ENCODE results near the gene XRCC4.
"Not testable (repeated sequence)": the region's sequence is repeated elsewhere in the genome, so short reads cannot be mapped to it uniquely, and the experiment has no call there.

Gene XRCC4

DNA sequence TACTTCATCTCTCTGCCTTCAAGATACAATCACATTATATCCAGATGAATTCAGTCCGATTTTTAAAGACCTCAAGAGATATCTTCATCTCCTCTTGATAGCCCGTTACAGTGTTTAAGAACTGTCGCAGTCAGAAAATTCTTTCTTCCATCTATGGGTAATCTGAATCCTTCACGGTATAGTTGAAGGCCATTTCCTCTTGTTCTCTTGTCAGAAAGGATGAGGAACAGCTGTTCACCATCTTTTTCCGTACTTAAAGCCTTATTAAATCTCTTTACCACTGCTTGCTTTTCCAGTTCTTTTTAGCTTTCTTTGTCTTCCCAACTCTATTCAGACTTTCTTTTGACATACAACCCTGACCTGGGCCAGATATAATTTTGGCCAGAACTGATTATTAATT, 121.8 kb downstream of the XRCC4 start:
- DNase-seq = no peak

DNA sequence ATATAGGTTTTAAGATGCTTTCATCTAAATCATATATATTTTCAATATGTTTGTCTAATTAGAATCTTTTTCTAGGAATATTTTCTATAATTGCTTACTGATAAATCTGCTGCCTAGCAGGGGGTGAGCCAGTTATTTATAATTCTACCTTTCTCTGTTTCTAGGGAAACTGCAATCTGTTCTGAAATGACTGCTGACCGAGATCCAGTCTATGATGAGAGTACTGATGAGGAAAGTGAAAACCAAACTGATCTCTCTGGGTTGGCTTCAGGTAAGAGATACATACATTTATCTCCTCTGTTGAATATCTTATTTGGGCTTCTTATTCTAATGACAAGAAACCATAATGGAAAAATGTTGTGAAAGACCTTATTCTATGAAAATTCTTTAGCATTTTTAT, 127.3 kb downstream of the XRCC4 start:
- no peak for DNase-seq

DNA sequence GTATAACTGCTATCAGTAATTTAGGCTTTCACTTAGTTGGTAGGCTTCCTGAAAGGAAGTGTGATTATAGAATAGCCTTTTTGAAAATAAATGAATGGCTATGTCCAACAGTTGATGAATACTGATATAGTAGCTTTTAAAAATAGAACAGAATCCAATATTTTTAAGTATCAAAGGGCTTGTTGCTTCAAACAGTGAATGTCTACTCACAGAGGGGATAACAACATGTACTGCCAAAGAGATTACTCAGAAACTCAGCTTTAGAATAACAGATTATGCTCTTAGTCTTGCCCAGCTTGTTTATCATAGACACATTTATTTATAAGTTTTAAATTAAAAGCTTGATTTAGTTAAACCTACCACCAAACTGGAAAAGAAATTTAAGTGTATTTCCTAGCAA, 132.6 kb downstream of the XRCC4 start:
- DNase-seq = no peak

DNA sequence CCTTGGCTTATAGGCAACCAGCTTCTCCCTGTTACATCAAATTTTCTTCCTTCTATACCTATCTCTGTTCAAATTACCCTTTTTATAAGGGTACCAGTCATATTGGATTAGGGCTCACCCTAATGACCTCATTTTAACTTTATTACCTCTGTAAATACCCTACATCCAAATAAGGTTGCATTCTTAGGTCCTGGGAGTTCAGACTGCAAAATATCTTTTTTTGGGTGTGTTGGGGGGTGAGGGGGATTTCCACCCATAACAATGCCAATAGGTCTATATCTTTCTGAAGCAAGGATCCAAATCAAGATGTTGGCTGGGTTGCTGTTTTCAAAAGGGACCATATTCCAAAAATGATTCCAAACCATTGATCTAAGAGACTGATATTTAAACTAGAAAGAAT, 141.7 kb downstream of the XRCC4 start:
- DNase-seq = no peak

DNA sequence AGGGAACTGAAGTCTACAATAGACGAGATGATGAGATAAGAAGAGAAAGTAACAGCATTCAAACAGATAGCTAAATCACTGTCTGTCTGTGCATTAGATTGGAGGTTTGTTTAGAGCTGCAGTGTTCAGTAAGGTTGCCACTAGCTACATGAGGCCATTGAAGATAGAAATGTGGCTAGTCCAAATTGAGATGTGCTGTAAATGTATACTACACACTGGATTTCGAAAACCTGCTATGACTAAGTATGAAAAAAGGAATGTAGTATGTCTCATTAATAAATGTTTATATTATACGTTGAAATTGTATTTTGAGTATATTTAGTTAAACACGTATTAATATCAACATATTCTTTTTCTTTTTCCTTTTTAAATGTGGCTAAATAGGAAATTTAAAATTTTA, 142.1 kb downstream of the XRCC4 start:
- DNase-seq = no peak

DNA sequence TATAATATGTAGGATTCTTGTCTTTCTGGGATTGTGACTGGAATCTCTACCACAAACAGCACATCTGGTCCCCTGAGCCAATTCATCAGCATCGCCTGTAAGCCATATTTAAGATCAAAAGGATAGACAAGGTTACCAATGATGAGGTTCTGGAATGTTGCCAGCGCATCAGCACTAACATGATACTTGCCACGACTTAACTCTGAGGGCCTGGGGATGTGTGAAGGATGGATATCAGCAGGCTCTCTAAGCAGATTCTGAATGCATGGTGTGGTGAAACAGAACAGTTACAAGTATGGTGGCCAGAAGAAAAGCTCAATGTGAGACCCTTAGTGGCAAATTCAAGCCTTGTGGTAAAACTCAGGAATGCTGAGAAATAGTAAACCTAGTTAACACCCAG, 143.0 kb downstream of the XRCC4 start:
- no peak for DNase-seq

DNA sequence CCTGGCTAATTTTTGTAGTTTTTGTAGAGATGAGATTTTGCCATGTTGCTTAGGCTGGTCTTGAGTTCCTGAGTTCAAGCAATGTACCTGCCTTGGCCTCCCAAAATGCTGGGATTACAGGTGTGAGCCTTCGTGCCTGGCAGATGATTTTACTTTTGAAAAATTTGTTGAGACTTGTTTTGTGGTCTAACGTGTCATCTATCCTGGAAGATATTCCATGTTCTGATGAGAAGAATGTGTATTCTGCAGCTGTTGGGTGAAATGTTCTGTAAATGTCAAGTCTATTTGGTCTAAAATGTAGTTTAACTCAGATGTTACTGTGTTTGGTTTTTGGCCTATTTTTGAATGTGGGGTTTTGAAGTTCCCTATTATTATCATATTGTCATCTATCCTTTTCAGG, 145.6 kb downstream of the XRCC4 start:
- no peak for DNase-seq

DNA sequence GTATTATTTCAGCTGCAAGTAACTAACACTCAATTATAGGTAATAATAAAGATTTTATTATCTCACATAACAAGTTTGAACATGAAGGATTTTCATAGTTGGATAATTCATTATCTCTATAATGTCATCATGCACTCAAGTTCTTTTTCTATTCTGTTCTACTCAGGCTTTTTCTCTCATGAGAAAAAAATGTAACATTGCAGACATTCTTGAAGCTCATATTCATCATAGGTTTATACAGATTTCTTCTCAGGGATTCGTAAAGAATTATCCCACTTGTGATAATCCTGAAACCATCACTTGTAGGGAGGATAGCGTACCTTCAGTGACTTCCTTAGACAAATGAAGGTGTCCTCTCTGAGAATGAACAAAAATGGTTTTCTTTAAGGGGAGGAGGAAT, 150.3 kb downstream of the XRCC4 start:
- DNase-seq = no peak

DNA sequence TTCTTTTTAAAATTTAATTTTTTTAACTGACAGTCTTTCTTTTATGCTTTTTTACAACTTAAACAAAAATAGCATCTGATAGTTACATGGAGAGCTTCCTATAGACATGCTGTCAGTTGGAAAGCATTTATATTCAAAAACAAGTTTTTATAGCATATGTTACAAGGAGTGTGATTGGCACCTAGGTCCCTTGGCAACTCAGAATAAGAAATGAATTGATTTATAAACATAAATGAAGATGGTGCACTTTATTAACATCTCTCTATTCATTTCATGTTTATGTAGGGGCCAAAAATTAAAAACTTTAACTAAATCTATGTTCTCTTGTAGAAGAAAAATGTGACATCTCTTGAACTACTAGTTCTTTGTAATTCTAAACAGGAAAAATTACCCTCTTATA, 153.2 kb downstream of the XRCC4 start:
- no peak for DNase-seq

DNA sequence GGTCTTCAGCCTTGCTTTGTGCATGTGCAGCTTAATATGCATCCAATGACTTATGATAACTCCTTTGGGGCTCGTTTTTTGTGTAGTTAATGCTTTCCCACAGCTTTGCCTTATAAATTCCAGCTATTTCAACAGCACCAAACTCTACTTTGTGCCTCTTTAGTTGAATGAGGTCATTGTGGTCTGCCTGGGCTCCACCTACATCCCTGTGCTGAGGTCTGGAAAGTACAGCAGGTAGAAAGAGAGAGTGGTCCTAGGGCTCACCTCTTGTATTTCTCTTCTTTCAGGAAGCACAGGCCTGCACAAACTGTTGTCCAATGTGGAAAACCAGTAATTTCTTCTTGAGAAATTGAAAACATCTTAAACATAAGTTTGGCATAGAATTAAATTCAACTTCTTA, 167.2 kb downstream of the XRCC4 start:
- no peak for DNase-seq

DNA sequence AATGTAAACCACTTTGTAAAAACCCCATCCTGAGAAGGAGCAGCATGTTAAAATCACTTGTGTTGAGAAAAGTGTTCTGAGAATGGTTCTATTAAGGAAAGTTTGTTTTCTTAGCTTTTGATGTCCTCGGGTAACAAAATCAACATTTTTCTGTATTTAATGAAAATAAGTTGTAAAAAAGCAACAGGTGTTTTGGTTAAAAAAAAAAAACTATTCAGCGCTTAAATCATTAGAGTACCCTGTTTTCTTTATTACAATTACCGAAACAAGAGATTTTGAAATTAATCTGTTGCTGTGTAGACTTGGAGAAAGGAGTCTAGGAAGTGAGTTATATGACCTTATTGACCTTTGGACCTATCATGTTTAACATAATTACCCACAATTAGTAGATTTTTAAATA, 167.7 kb downstream of the XRCC4 start:
- no peak for DNase-seq

DNA sequence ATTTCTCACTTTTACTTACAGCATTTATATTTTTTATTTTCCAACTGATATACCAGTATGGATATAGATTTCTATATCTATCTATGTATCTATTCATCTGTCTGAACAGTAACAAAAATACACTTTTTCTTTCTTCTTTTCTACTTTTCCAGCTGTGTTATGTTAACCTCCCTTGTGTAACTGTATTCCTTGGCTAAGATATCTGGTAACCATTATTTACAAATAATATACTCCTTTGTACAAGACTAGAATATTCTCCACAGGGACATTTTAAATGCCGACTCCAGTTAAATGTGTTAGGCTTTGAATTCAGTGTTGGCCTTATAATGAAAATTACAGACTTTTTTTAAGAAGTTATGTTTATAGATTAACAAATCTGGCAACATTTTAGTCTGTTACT, 168.7 kb downstream of the XRCC4 start:
- DNase-seq = no peak

DNA sequence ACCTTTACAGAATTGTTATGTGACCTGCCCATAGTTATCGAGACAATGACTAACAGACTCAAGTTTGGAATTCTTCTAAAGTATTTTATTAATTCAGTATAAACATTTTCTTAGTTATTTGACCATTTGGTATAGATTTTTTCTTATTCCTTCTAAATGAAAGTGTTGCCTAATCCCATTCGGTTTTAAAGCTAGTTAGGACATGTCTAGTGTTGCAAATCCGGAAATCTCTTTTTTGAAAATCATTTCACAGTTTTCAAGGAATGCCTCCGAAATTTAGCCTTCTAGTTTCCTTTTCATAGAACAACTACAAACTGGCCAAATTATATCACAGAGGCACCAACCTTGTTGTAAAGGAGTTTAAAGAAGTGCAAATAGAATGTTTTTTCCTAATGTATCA, 171.8 kb downstream of the XRCC4 start:
- no peak for DNase-seq

DNA sequence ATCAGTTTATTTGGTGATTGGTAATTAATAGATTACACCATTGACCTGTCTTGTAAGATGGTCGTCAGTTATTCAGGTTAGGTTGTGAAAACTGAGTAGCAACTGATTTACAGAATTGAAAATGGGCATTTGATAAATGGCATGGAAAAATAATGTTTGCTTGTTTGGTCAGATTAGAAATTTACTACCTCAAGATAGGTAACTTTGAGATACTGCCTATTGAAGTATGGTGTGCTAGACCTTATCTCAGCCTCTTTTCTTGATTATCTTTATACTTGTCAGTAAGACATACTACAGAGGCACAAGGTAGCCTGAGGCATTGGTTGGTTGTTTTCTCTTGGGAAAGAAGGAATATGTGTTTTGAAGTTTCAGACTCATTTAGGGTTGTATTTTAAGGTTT, 174.5 kb downstream of the XRCC4 start:
- no peak for DNase-seq

DNA sequence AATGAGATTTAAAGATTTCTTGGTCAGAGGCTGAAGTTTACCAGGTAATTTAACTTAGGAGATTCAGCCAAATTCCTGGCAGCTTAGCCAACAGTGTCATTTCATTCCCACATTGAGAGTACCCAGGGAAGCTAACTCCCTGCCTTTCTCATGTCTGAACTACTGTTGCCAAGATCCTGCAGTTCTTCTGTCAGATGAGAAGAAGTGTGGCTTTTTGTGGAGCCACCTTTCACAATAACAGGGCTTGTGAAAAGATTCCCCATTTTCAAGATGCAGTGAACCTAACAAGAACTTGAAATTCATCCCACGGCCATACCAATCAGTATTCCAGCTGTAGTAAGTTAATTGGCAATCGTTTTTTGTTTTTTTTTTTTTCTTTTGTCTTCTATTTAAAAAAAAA, 176.4 kb downstream of the XRCC4 start:
- DNase-seq = no peak

DNA sequence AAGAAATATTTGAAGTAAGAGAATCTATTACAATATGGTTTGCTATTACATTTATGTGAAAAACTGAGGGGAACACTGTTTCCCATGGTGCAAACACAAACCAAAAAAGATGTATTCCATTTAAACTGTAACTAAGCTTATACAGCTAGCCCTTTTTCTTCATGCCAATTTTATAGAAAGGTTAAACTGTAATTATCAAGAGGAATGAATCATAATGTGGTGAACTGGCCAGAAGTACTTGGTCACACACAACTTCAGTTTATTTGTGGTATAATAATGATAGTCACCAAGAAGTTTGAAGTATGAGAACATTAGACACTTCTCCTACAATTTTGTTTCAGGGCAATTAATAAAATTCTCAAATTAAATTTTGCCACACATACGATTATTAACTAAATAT, 177.9 kb downstream of the XRCC4 start:
- DNase-seq = no peak

DNA sequence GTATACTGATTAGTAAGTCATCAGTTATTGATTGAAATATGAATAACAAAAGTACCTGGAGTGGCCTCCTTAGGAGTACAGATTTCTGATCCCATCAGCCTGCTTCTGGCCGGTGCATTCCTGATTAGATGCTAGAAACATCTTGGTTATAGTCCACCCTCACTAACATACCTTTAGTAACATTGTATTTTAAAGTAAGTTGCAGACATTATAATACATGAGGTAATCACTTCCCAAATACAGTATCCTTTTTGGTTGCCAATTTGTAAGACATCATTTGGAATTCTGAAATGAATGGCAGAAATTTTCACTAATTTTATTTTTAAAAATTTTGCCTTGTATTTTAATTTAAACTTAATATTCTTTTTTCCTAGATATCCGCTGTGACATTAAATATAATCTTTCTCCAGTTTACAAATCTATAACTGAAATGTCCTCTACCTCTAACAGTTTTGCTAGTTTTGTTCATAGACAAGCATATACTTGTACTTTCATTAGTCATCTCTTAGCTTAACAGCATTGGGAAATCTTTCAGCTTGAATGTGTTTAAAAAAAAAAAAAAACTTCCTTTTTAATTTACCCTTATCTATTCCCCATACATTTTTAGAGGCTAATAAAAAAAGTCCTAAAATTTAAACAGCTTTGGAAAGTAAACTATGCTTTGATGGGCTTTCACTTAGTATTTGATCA, 178.9 kb downstream of the XRCC4 start:
- peak; percentile 18 to 25 for DNase-seq

DNA sequence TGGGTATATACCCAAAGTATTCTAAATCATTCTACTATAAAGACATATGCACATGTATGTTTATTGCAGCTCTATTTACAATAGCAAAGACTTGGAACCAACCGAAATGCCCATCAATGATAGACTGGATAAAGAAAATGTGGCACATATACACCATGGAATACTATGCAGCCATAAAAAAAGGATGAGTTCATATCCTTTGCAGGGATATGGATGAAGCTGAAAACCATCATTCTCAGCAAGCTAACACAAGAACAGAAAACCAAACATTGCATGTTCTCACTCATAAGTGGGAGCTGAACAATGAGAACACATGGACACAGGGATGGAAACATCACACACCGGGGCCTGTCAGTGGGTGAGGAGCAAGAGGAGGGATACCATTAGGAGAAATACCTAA, 180.3 kb downstream of the XRCC4 start:
- DNase-seq = not testable (repeated sequence)

DNA sequence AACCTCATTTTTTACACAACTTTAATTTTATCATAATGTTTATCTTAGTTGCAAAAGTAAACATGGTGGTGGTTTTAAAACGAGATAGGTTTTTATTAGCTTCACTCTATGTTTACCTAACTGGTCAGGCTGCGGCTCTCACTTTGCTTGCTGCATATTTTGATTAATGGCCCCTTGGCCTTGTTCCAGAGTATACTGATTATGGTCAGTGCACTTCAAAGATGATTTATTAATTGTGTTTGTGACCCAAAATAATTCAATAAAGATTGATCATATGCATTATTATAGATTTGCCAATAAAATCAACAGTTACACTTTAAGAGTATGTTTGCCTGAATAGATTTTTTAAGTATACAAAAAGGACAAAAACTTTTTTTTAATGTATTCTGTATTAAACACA, 188.0 kb downstream of the XRCC4 start:
- no peak for DNase-seq

DNA sequence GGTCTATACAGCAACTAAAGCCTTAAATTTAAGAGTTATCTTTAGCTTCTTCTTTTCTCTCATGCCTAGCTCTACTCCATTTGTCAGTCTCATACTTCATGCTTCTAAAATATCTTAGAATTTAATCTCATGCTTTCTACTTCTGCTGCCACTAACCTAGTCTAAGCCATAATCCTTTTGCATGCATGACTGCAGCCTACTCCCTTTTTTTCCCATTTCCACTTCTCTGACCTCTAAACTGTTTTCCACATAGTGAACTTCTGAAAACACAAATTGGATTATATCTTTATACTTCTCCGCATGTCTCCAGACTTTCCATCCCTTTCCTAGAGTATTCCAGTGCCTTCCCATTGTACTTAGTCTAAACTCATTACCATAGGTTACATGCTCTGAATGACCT, 193.0 kb downstream of the XRCC4 start:
- DNase-seq = no peak

DNA sequence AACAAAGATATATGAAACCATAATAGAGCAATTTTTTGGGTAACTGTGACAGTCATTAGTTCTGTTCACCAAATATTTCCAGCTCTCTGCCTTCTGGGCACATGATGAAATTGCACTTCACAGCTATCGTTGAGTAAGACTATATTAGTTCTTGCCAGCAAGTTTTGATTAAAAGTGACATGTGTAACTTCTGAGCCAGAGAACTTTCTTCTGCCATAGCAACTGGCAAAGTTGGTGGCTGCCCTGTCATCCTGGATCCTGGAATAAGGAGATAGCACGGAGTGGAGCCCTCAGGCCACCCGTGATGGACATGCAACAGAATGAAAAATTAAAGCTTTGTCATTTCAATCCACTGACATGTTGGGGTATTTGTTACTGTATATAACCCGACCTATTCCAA, 199.8 kb downstream of the XRCC4 start:
- DNase-seq = no peak

DNA sequence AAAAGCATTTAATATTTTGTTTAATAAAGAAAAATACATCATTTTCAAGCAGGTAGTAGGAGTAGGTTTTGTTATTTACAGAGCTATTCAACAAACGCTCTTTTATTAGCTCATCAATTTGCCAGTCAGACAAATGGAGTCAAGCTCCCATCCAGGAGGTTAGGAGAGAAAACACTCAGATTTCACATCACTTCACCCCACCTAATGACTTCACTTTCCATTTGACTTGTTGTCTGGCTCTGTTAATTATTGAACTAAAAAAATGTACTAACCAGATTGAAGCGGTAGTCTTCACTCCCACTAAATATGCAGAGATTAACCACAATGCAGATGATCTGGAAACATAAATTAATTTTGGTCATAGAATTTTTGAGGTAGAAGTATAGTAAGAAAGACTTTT, 200.6 kb downstream of the XRCC4 start:
- no peak for DNase-seq

DNA sequence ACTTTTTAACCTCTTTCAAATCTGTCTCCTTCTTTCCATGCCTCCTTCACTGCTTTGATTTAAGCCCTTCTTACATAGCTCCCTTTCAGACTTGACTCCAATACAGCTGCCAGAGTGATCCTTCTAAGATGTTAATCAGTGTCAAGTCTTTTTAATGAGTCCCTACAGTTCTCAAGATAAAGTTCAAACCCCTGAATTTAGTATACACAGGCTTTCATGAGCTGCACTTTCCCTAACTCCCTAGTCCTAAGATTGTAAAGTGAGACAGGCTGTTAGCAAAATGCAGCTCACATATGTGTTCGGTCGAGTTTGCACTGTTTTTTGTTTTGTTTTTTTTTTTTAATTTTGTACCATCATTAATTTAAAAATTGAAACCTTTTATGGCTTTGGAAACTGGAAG, 203.8 kb downstream of the XRCC4 start:
- DNase-seq = no peak

DNA sequence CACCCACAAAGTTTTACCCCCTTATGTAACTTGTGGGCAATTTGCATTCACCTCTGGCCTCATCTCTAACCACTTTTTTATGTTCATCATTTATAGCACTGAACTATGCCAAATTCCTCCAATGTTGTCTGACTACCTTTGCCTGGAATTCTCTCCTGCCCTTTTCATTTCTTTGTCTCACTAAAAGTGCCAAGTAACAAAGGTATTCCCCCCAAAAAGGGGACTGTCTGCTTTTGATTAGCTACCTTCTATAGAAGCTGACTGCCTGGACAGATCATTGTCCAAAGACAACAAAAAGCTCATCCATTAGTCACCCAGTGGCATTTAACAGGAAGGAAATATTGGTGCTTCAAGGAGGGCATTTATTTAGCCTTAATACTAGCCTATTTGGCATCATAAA, 204.3 kb downstream of the XRCC4 start:
- no peak for DNase-seq

DNA sequence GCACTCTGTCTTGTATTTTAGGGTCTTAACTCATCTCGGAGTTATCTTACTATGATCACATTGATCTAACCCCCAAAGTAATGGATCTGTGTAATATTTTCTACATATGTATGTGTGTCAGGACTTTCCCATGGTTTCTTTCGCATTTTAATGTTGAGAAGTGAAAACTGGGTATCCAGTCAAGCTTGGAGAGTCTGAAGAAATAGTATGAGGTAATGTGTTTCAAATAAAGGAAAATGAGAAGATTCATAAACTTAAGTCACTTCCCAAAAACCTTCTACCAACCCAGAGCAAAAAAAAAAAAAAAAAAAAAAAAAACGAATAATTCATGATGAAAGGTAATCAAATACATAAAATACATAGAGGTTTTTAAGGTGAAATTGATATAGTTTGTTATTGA, 206.4 kb downstream of the XRCC4 start:
- peak; percentile 10 to 59 for DNase-seq
